Measurements from ENCODE around the gene ETS1.

DNA sequence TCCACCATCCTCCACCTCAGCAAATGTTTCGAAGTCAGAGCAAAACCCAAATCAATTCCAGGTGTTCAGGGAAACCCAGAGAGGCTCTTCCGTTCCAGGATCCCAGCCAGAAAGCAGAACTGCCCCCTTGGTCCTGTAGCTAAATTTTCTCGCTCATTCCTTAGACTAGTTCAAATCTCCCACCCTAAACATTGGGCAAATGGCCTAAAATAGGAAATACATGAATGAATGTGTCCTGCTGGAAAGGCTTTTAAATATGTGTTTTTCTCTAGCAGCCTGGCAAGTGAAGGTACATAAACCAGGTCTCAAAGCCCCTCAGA is 89.6 kb downstream of the ETS1 start:
- TF ChIP-seq EZH2phosphoT487 (IDR thresholded peaks at IDR 0.05; ENCODE audit: low read length) (no peak), EZH2 (optimal IDR thresholded peaks at IDR 0.05; ENCODE audit: low read depth, low read length) (no peak)
- TF ChIP-seq, protein P1, sequence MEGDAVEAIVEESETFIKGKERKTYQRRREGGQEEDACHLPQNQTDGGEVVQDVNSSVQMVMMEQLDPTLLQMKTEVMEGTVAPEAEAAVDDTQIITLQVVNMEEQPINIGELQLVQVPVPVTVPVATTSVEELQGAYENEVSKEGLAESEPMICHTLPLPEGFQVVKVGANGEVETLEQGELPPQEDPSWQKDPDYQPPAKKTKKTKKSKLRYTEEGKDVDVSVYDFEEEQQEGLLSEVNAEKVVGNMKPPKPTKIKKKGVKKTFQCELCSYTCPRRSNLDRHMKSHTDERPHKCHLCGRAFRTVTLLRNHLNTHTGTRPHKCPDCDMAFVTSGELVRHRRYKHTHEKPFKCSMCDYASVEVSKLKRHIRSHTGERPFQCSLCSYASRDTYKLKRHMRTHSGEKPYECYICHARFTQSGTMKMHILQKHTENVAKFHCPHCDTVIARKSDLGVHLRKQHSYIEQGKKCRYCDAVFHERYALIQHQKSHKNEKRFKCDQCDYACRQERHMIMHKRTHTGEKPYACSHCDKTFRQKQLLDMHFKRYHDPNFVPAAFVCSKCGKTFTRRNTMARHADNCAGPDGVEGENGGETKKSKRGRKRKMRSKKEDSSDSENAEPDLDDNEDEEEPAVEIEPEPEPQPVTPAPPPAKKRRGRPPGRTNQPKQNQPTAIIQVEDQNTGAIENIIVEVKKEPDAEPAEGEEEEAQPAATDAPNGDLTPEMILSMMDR (IDR thresholded peaks at IDR 0.05; ENCODE audit: low read length): no peak

All from MM.1S (cell line).